B cell (primary cell): ENCODE data around the gene COQ8A. TPM values are rescaled to one million over a fixed set of nuclear protein-coding genes. Genes with fewer than 3 reads are reported as not detected.
"Not testable (repeated sequence)": the region's sequence is repeated elsewhere in the genome, so short reads cannot be mapped to it uniquely, and the experiment has no call there.

Experiments used
- ATAC-seq: fragments of 200-7000 bp; cut with Tn5 transposase; one replicate; pipeline ENCODE4 v1.10.0; 2021; ENCODE audit warnings: low read depth, mild to moderate bottlenecking, moderate number of reproducible peaks, moderate library complexity
- CTCF ChIA-PET: fragments of 350-600 bp; sonication (Branson Sonifier 250); formaldehyde crosslinking; loops from one replicate; lab custom pipeline; 2021; ENCODE audit warnings: antibody characterized with exemption, inconsistent platforms; lab: Charles Lee
- POLR2A ChIA-PET: fragments of 350-600 bp; sonication (Branson Sonifier 250); formaldehyde crosslinking; loops from one replicate; lab custom pipeline; 2021; ENCODE audit warnings: antibody characterized with exemption; lab: Charles Lee
- DNase-seq: peaks from one replicate; pipeline ENCODE4 v3.0.0; 2013
- H2AFZ ChIP-seq: 2 replicates; pipeline ENCODE4 v1.6.1; 2012; ENCODE audit warnings: mild to moderate bottlenecking, low read depth, low read length; ENCODE audit not compliant: insufficient read depth, poor library complexity, severe bottlenecking
- H3K27ac ChIP-seq, 2 donors: 1 replicate in 1 of 2; 2 replicates in 1 of 2; pipeline ENCODE4 v1.5.1; 2012 to 2013; ENCODE audit warnings: low read length in 2 of 2, mild to moderate bottlenecking in 2 of 2, moderate library complexity in 1 of 2
- H3K27me3 ChIP-seq, 4 experiments: fragments of 200-600 bp in 1 of 4; sonication (generic) in 1 of 4; replicated peaks in 1 of 4; 1 replicate in 2 of 4; 2 replicates in 2 of 4; pipeline versions ENCODE4 v1.6.1 to v1.7.0; 2013 to 2016; ENCODE audit warnings: low read length in 3 of 4, mild to moderate bottlenecking in 2 of 4, mixed read lengths in 1 of 4, moderate library complexity in 1 of 4; ENCODE audit not compliant: insufficient read depth in 4 of 4, control insufficient read depth in 3 of 4; ENCODE audit errors: control extremely low read depth in 1 of 4
- H3K36me3 ChIP-seq, 2 experiments: replicated peaks in 1 of 2; 1 replicate in 1 of 2; 2 replicates in 1 of 2; pipeline versions ENCODE4 v1.6.1 to v1.7.1; 2013; ENCODE audit warnings: low read length in 1 of 2; ENCODE audit not compliant: insufficient read depth in 2 of 2, control insufficient read depth in 1 of 2; ENCODE audit errors: control extremely low read depth in 1 of 2, extremely low read depth in 1 of 2
- H3K4me1 ChIP-seq, 2 donors: fragments of 200-600 bp in 1 of 2; sonication (generic) in 1 of 2; 1 replicate in 1 of 2; 2 replicates in 1 of 2; pipeline versions ENCODE4 v1.5.1 to v1.6.1; 2013 to 2017; ENCODE audit warnings: low read length in 2 of 2; ENCODE audit not compliant: control insufficient read depth in 2 of 2, insufficient read depth in 2 of 2
- H3K4me2 ChIP-seq: replicated peaks from 2 replicates; pipeline ENCODE3; 2012; ENCODE audit warnings: mild to moderate bottlenecking, low read depth, low read length; ENCODE audit not compliant: poor library complexity, severe bottlenecking
- H3K4me3 ChIP-seq, 5 experiments: fragments of 200-600 bp in 1 of 5; sonication (generic) in 1 of 5; 1 replicate in 3 of 5; 2 replicates in 2 of 5; pipeline versions ENCODE4 v1.5.1 to v1.7.0; 2011 to 2016; ENCODE audit warnings: low read length in 4 of 5, mild to moderate bottlenecking in 4 of 5, low read depth in 2 of 5, control low read depth in 1 of 5, moderate library complexity in 1 of 5; ENCODE audit not compliant: insufficient read depth in 1 of 5; ENCODE audit errors: control extremely low read depth in 1 of 5, extremely low read depth in 1 of 5
- H3K79me2 ChIP-seq: fragments of 200-600 bp; sonication (generic); one replicate; pipeline ENCODE4 v1.6.0; 2016; ENCODE audit warnings: low read length; ENCODE audit not compliant: control insufficient read depth, insufficient read depth
- H3K9ac ChIP-seq: fragments of 200-600 bp; sonication (generic); 2 replicates; pipeline ENCODE4 v1.6.1; 2017; ENCODE audit warnings: mild to moderate bottlenecking, low read length, moderate library complexity
- H3K9me3 ChIP-seq, 3 donors: one replicate each; pipeline versions ENCODE4 v1.6.1 to v1.7.1; 2013; ENCODE audit warnings: low read length in 2 of 3; ENCODE audit not compliant: control insufficient read depth in 2 of 3, insufficient read depth in 1 of 3; ENCODE audit errors: control extremely low read depth in 1 of 3
- H4K20me1 ChIP-seq: 2 replicates; pipeline ENCODE4 v1.6.0; 2012; ENCODE audit warnings: mild to moderate bottlenecking, low read length; ENCODE audit not compliant: insufficient read depth, control insufficient read depth, poor library complexity, severe bottlenecking
- H3K27ac Mint-ChIP-seq: one replicate; pipeline ENCODE4 v1.8.0; 2021; ENCODE audit warnings: mixed read lengths
- H3K27me3 Mint-ChIP-seq: one replicate; pipeline ENCODE4 v1.8.0; 2021; ENCODE audit warnings: mixed read lengths
- H3K4me1 Mint-ChIP-seq: one replicate; pipeline ENCODE4 v1.8.0; 2021; ENCODE audit warnings: mixed read lengths
- H3K4me3 Mint-ChIP-seq: one replicate; pipeline ENCODE4 v1.8.0; 2021; ENCODE audit warnings: mixed read lengths
- H3K9me3 Mint-ChIP-seq: one replicate; pipeline ENCODE4 v1.8.0; 2022; ENCODE audit warnings: mixed read lengths; ENCODE audit not compliant: insufficient read depth
- EZH2 ChIP-seq: IDR thresholded peaks from 2 replicates; pipeline ENCODE4 v1.6.1; 2012; ENCODE audit warnings: borderline replicate concordance, low read depth, mild to moderate bottlenecking, moderate library complexity, low read length; ENCODE audit not compliant: insufficient read depth, poor library complexity, severe bottlenecking
- WGBS: methylation state at CpG from one replicate; pipeline ENCODE4 v1.1.5; 2013; ENCODE audit warnings: missing lambda C conversion rate; ENCODE audit not compliant: insufficient coverage; 5-methylcytosine and 5-hydroxymethylcytosine counted together
- intact Hi-C: fragments of 100-400 bp; cut with micrococcal nuclease; formaldehyde crosslinking; loops from one replicate; pipeline ENCODE4 v1.10.0; 2022
- polyA plus RNA-seq: library from polyadenylated mRNA; depleted of rRNA; stranded (reverse); fragments of >200 nt; gene quantifications from 2 replicates; pipeline ENCODE4 v1.2.3, GENCODE V29; 2012
- total RNA-seq, 2 donors: library from RNA; stranded (reverse); fragments of 120-200 nt in 1 of 2; gene quantifications; 1 replicate in 1 of 2; 2 replicates in 1 of 2; pipeline versions ENCODE4 v1.2.3 to v1.2.4, GENCODE V29; 2013 to 2022
- TF ChIP-seq, protein P1 (sequence below): fragments of 200-600 bp; IDR thresholded peaks from one replicate; pipeline ENCODE4 v1.8.0; 2022; ENCODE audit warnings: antibody characterized with exemption, mild to moderate bottlenecking

COQ8A gene
- total and polyA plus RNA-seq, 2 donors (not counting 1 experiment from before 2014, with no cell fraction given): 44.3 to 58.2 TPM

DNA sequence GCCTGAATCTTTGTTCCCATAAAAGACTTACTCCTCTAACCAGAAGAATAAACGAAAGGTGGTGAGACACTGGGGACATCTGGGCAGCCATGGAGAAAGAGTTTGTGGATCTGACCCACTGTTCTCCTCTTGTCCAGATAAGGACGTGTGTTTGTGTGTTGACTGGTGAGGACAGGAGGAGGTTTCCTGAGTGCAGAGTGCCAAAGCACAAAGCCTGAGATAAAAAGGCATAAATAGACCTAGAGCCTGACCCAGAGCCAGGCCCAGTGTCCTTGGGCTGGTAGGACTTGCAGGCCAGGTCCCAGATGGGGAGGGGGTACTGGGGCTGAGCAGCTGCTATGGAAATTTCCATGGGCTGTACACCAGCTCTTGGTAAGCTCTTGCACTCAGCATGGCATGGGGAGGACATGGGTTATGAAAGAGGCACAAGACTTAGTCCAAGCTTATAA is 19.6 kb upstream of the COQ8A start:
- no peak overlapping the region for H3K27ac Mint-ChIP-seq
- DNase-seq: no peak
- Histone ChIP-seq H3K79me2 (no peaks in the 10 kb centered on the region), H3K9ac (no peak overlapping the region), H3K27ac (no peak overlapping the region), H3K36me3 (no peaks in the 10 kb centered on the region), H3K4me3 (no peak overlapping the region), H3K9me3 (no peaks in the 10 kb centered on the region), H3K27me3 (peaks cover 0 to 5% (median 0%) of the 10 kb centered on the region in 4 experiments), H3K4me2 (no peak overlapping the region), H4K20me1 (no peaks in the 10 kb centered on the region), H3K4me1 (no peaks in the 10 kb centered on the region), H2AFZ (no peak overlapping the region)
- no peaks in the 10 kb centered on the region for H3K9me3 Mint-ChIP-seq
- no peaks in the 10 kb centered on the region for H3K27me3 Mint-ChIP-seq
- no peak for TF ChIP-seq EZH2
- TF ChIP-seq, protein P1, sequence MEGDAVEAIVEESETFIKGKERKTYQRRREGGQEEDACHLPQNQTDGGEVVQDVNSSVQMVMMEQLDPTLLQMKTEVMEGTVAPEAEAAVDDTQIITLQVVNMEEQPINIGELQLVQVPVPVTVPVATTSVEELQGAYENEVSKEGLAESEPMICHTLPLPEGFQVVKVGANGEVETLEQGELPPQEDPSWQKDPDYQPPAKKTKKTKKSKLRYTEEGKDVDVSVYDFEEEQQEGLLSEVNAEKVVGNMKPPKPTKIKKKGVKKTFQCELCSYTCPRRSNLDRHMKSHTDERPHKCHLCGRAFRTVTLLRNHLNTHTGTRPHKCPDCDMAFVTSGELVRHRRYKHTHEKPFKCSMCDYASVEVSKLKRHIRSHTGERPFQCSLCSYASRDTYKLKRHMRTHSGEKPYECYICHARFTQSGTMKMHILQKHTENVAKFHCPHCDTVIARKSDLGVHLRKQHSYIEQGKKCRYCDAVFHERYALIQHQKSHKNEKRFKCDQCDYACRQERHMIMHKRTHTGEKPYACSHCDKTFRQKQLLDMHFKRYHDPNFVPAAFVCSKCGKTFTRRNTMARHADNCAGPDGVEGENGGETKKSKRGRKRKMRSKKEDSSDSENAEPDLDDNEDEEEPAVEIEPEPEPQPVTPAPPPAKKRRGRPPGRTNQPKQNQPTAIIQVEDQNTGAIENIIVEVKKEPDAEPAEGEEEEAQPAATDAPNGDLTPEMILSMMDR: no peak
- ChIA-PET CTCF (no interaction called here), POLR2A (no interaction called here)
- intact Hi-C loops: no loop called here
- WGBS: 86% methylated on average over 1 of the region's 2 CpGs
- H3K4me1 Mint-ChIP-seq: no peaks in the 10 kb centered on the region
- no peak for ATAC-seq
- no peak overlapping the region for H3K4me3 Mint-ChIP-seq

DNA sequence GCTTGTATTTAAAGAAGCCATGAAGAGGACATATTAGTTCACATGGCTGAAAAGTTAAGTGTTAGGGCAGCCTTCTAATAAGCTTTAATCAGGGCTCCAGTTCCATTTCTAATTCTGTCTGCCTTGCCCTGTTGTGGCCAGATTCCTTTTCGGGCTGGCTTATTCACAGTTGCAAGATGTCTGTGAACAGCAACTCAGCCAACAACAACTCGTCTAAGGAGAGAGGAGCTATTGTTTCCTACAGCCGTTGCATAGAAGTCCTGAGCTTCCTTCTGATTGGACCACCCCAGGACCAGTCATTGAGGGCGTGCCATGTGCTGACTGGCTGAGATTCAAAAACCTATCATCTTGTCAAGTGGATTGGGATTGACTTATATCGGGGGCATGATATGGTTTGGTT is 18.6 kb upstream of the COQ8A start:
- Mint-ChIP-seq H3K9me3 (no peaks in the 10 kb centered on the region), H3K4me1 (no peaks in the 10 kb centered on the region), H3K4me3 (no peak overlapping the region), H3K27ac (no peak overlapping the region), H3K27me3 (no peaks in the 10 kb centered on the region)
- Histone ChIP-seq H3K4me1 (no peaks in the 10 kb centered on the region), H3K4me3 (no peak overlapping the region), H3K27ac (no peak overlapping the region), H2AFZ (no peak overlapping the region), H4K20me1 (no peaks in the 10 kb centered on the region), H3K9ac (no peak overlapping the region), H3K36me3 (no peaks in the 10 kb centered on the region), H3K79me2 (no peaks in the 10 kb centered on the region), H3K9me3 (no peaks in the 10 kb centered on the region), H3K27me3 (peaks cover 0 to 5% (median 0%) of the 10 kb centered on the region in 4 experiments), H3K4me2 (no peak overlapping the region)
- no peak for TF ChIP-seq EZH2
- TF ChIP-seq, protein P1: no peak
- CTCF ChIA-PET: interaction anchor here (2.0 kb wide), 1 partner anchor 9 kb away, joined by 6 read pairs; no protein-coding TSS in a partner anchor
- POLR2A ChIA-PET: no interaction called here
- ATAC-seq (no peak), DNase-seq (no peak)
- WGBS: 92% methylated on average over 4 of the region's 5 CpGs
- intact Hi-C loops: no loop called here

DNA sequence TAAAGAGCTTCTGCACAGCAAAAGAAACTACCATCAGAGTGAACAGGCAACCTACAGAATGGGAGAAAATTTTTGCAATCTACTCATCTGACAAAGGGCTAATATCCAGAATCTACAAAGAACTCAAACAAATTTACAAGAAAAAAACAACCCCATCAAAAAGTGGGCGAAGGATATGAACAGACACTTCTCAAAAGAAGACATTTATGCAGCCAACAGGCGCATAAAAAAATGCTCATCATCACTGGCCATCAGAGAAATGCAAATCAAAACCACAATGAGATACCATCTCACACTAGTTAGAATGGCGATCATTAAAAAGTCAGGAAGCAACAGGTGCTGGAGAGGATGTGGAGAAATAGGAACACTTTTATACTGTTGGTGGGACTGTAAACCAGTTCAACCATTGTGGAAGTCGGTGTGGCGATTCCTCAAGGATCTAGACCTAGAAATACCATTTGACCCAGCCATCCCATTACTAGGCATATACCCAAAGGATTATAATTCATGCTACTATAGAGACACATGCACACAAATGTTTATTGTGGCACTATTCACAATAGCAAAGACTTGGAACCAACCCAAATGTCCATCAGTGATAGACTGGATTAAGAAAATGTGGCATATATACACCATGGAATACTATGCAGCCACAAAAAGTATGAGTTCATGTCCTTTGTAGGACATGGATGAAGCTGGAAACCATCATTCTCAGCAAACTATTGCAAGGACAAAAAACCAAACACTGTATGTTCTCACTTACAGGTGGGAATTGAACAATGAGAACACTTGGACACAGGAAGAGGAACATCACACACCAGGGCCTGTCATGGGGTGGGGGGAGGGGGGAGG is 10.6 kb upstream of the COQ8A start:
- H3K9me3 Mint-ChIP-seq, CTCF ChIA-PET: not testable (repeated sequence)

More for the DNA sequence above, 10.6 kb upstream of the COQ8A start:
- H3K27me3 Mint-ChIP-seq, H3K27ac ChIP-seq, H3K4me1 Mint-ChIP-seq, H3K27ac Mint-ChIP-seq, H4K20me1 ChIP-seq, intact Hi-C loops, H3K9me3 ChIP-seq, H3K79me2 ChIP-seq, H3K27me3 ChIP-seq, H3K4me1 ChIP-seq, H3K4me2 ChIP-seq, ATAC-seq, H3K4me3 ChIP-seq, H3K9ac ChIP-seq, H2AFZ ChIP-seq, H3K36me3 ChIP-seq, DNase-seq, POLR2A ChIA-PET, H3K4me3 Mint-ChIP-seq: not testable (repeated sequence)
- 93% methylated on average over 2 of the region's 5 CpGs for WGBS
